ENCODE measurements around the gene FOXN3.
A peak's percentile ranks its signal among the peaks of the same experiment; 100 is the strongest.
"Not testable (repeated sequence)": the region's sequence is repeated elsewhere in the genome, so short reads cannot be mapped to it uniquely, and the experiment has no call there.

FOXN3 gene

GRCh38 chr14:89165189-89166181, 251.5 kb downstream of the FOXN3 start:
- no peak for DNase-seq (ENCODE audit: low read depth, low spot score)

- DNase-seq (ENCODE audit: low read depth, low spot score), result no peak
Observed at GRCh38 chr14:89164168-89165073, 252.6 kb downstream of the FOXN3 start.

- DNase-seq (ENCODE audit: low read depth, low spot score), result no peak
Observed at GRCh38 chr14:89163031-89163636, 253.9 kb downstream of the FOXN3 start.

- DNase-seq (ENCODE audit: low read depth, low spot score), result no peak
Observed at GRCh38 chr14:89162586-89162985, 254.4 kb downstream of the FOXN3 start.

- no peak for DNase-seq (ENCODE audit: low read depth, low spot score)
Observed at GRCh38 chr14:89160437-89160836, 256.6 kb downstream of the FOXN3 start.

- no peak for DNase-seq (ENCODE audit: low read depth, low spot score)
Observed at GRCh38 chr14:89158701-89159100, 258.3 kb downstream of the FOXN3 start.

GRCh38 chr14:89158104-89158503, 258.9 kb downstream of the FOXN3 start:
- DNase-seq (ENCODE audit: low read depth, low spot score), result not testable (repeated sequence)

GRCh38 chr14:89155491-89155890, 261.5 kb downstream of the FOXN3 start:
- no peak for DNase-seq (ENCODE audit: low read depth, low spot score)

GRCh38 chr14:89151693-89152092, 265.3 kb downstream of the FOXN3 start:
- not testable (repeated sequence) for DNase-seq (ENCODE audit: low read depth, low spot score)

- no peak for DNase-seq (ENCODE audit: low read depth, low spot score)
Observed at GRCh38 chr14:89146274-89146673, 270.8 kb downstream of the FOXN3 start.

GRCh38 chr14:89144642-89145041, 272.4 kb downstream of the FOXN3 start:
- no peak for DNase-seq (ENCODE audit: low read depth, low spot score)

GRCh38 chr14:89144066-89144465, 273.0 kb downstream of the FOXN3 start:
- no peak for DNase-seq (ENCODE audit: low read depth, low spot score)

GRCh38 chr14:89143595-89143994, 273.4 kb downstream of the FOXN3 start:
- DNase-seq (ENCODE audit: low read depth, low spot score), result no peak

- DNase-seq (ENCODE audit: low read depth, low spot score), result no peak
Observed at GRCh38 chr14:89142366-89142765, 274.7 kb downstream of the FOXN3 start.

- no peak for DNase-seq (ENCODE audit: low read depth, low spot score)
Observed at GRCh38 chr14:89141862-89142261, 275.2 kb downstream of the FOXN3 start.

GRCh38 chr14:89140326-89140725, 276.7 kb downstream of the FOXN3 start:
- DNase-seq (ENCODE audit: low read depth, low spot score), result no peak

- DNase-seq (ENCODE audit: low read depth, low spot score), result no peak
Observed at GRCh38 chr14:89139404-89140247, 277.4 kb downstream of the FOXN3 start.

GRCh38 chr14:89138846-89139245, 278.2 kb downstream of the FOXN3 start:
- no peak for DNase-seq (ENCODE audit: low read depth, low spot score)

GRCh38 chr14:89137526-89138163, 279.4 kb downstream of the FOXN3 start:
- DNase-seq (ENCODE audit: low read depth, low spot score), result peak; percentile 50

- DNase-seq (ENCODE audit: low read depth, low spot score), result no peak
Observed at GRCh38 chr14:89136587-89136986, 280.4 kb downstream of the FOXN3 start.

Data from brain pericyte (primary cell).